Epithelial cell of proximal tubule (primary cell): ENCODE results near the gene POLL. TPM values are rescaled to one million over a fixed set of nuclear protein-coding genes. Genes with fewer than 3 reads are reported as not detected.

Experiments used
- DNase-seq: peaks from one replicate; pipeline ENCODE4 v3.0.0-alpha.2; 2011; ENCODE audit warnings: low read depth
- H3K4me3 ChIP-seq: 2 replicates; pipeline ENCODE4 v1.5.1; 2011; ENCODE audit warnings: low read depth, mild to moderate bottlenecking, low read length
- CTCF ChIP-seq: conservative IDR thresholded peaks from 2 replicates; pipeline ENCODE4 v1.5.1; 2012; ENCODE audit warnings: low read depth, mild to moderate bottlenecking, low read length
- total RNA-seq: library from RNA; depleted of rRNA; stranded (reverse); fragments of >200 nt; gene quantifications from 2 replicates; pipeline ENCODE4 v1.2.3, GENCODE V29; 2015

POLL gene
- total RNA-seq, 1 donor from 2014 or later: 27.6 TPM

- TF ChIP-seq CTCF: no peak
- no peak overlapping the region for H3K4me3 ChIP-seq
- DNase-seq: no peak
Observed at GRCh38 chr10:101572785-101573184, 15.3 kb downstream of the POLL start.

- no peak overlapping the region for H3K4me3 ChIP-seq
- no peak for TF ChIP-seq CTCF
- no peak for DNase-seq
Observed at GRCh38 chr10:101572126-101572525, 15.9 kb downstream of the POLL start.

- DNase-seq: no peak
- H3K4me3 ChIP-seq: peak overlapping the region; percentile 71
- no peak for TF ChIP-seq CTCF
Observed at GRCh38 chr10:101571271-101571925, 16.7 kb downstream of the POLL start.

GRCh38 chr10:101570428-101571270 lies 17.4 kb downstream of the POLL start:
- peak overlapping the region; percentile 71 for H3K4me3 ChIP-seq
- TF ChIP-seq CTCF: no peak
- DNase-seq: no peak

- peak; percentile 58 for TF ChIP-seq CTCF
- peak overlapping the region; percentile 71 for H3K4me3 ChIP-seq
- no peak for DNase-seq
Observed at GRCh38 chr10:101569622-101570427, 18.2 kb downstream of the POLL start.

GRCh38 chr10:101569323-101569621 lies 18.8 kb downstream of the POLL start:
- DNase-seq: no peak
- peak overlapping the region; percentile 71 for H3K4me3 ChIP-seq
- no peak for TF ChIP-seq CTCF
